PC-3 (cell line): ENCODE data around the gene KIF5A. TPM values are rescaled to one million over a fixed set of nuclear protein-coding genes. Genes with fewer than 3 reads are reported as not detected.

Experiments
- ATAC-seq: fragments of 200-7000 bp; cut with Tn5 transposase; 2 replicates; pipeline ENCODE4 v1.9.1; 2020; ENCODE audit warnings: mild to moderate bottlenecking, moderate library complexity
- BruUV-seq: library from RNA; stranded (reverse); fragments of 400-500 nt; replicated peaks from 2 replicates; lab custom pipeline; 2021; lab: Mats Ljungman, UMichigan
- CTCF ChIA-PET: fragments of 300-600 bp; sonication (Branson Sonifier 250); formaldehyde crosslinking; loops from one replicate; lab custom pipeline; 2022; ENCODE audit warnings: antibody characterized with exemption; lab: Charles Lee
- POLR2A ChIA-PET: fragments of 300-600 bp; sonication (Branson Sonifier 250); formaldehyde crosslinking; loops from one replicate; lab custom pipeline; 2022; ENCODE audit warnings: antibody characterized with exemption; ENCODE audit not compliant: unreplicated experiment; lab: Charles Lee
- DNase-seq: peaks from one replicate; pipeline ENCODE4 v3.0.0-alpha.2; 2015
- H2AFZ ChIP-seq: fragments of 300-600 bp; sonication (generic); 2 replicates; pipeline ENCODE4 v1.6.0; 2016; ENCODE audit warnings: antibody characterized with exemption, low read length
- H3F3A ChIP-seq: fragments of 300-600 bp; sonication (generic); one replicate; pipeline ENCODE4 v1.6.0; 2017; ENCODE audit warnings: antibody characterized with exemption, low read length, control low read depth, mild to moderate bottlenecking; ENCODE audit not compliant: unreplicated experiment
- H3K27ac ChIP-seq: fragments of 300-600 bp; sonication (generic); 2 replicates; pipeline ENCODE4 v1.5.1; 2016; ENCODE audit warnings: mild to moderate bottlenecking, low read length
- H3K27me3 ChIP-seq: fragments of 300-600 bp; sonication (generic); 2 replicates; pipeline ENCODE4 v1.6.1; 2016; ENCODE audit warnings: low read length, mixed read lengths
- H3K36me3 ChIP-seq: fragments of 300-600 bp; sonication (generic); 2 replicates; pipeline ENCODE4 v1.6.1; 2016; ENCODE audit warnings: low read depth, mixed run types, low read length, mixed read lengths
- H3K4me1 ChIP-seq: fragments of 300-600 bp; sonication (generic); 2 replicates; pipeline ENCODE4 v1.5.1; 2016; ENCODE audit warnings: low read length; ENCODE audit not compliant: insufficient read depth
- H3K4me2 ChIP-seq: fragments of 300-600 bp; sonication (generic); 2 replicates; pipeline ENCODE4 v1.6.0; 2016; ENCODE audit warnings: low read length
- H3K4me3 ChIP-seq: fragments of 300-600 bp; sonication (generic); 2 replicates; pipeline ENCODE4 v1.5.1; 2016; ENCODE audit warnings: mild to moderate bottlenecking, low read length, mixed read lengths
- H3K79me2 ChIP-seq: fragments of 300-600 bp; sonication (generic); 2 replicates; pipeline ENCODE4 v1.6.1; 2017; ENCODE audit warnings: low read length, mixed read lengths
- H3K9ac ChIP-seq: fragments of 300-600 bp; sonication (generic); 2 replicates; pipeline ENCODE4 v1.6.0; 2016; ENCODE audit warnings: mild to moderate bottlenecking, low read length
- H3K9me2 ChIP-seq: fragments of 300-600 bp; sonication (generic); replicated peaks from 2 replicates; pipeline ENCODE4 v1.6.1; 2016; ENCODE audit warnings: mixed run types, low read length, mixed read lengths
- H3K9me3 ChIP-seq: fragments of 300-600 bp; sonication (generic); 2 replicates; pipeline ENCODE4 v1.6.1; 2016; ENCODE audit warnings: low read length, mixed read lengths
- H4K20me1 ChIP-seq: fragments of 300-600 bp; sonication (generic); 2 replicates; pipeline ENCODE4 v1.6.1; 2016; ENCODE audit warnings: low read length, mixed read lengths
- EZH2 ChIP-seq: fragments of 300-600 bp; sonication (generic); IDR thresholded peaks from one replicate; pipeline ENCODE4 v1.6.1; 2017; ENCODE audit warnings: antibody characterized with exemption, mild to moderate bottlenecking, low read length; ENCODE audit not compliant: unreplicated experiment
- EZH2phosphoT487 ChIP-seq: fragments of 300-600 bp; sonication (generic); IDR thresholded peaks from 2 replicates; pipeline ENCODE4 v1.6.1; 2018; ENCODE audit warnings: mild to moderate bottlenecking, antibody characterized with exemption, low read length, borderline replicate concordance
- intact Hi-C: fragments of 100-400 bp; cut with micrococcal nuclease; formaldehyde crosslinking; loops from 2 replicates; pipeline ENCODE4 v1.9.0; 2023
- total RNA-seq: library from RNA; depleted of rRNA; stranded (reverse); fragments of >200 nt; gene quantifications from 2 replicates; pipeline ENCODE4 v1.2.3, GENCODE V29; 2014
- TF ChIP-seq, protein P1 (sequence below): fragments of 300-600 bp; sonication (generic); conservative IDR thresholded peaks from 2 replicates; pipeline ENCODE4 v1.5.1; 2017; ENCODE audit warnings: antibody characterized with exemption, low read depth, mild to moderate bottlenecking, low read length

The KIF5A gene
- total RNA-seq, 1 experiment from 2014 or later = not detected

DNA sequence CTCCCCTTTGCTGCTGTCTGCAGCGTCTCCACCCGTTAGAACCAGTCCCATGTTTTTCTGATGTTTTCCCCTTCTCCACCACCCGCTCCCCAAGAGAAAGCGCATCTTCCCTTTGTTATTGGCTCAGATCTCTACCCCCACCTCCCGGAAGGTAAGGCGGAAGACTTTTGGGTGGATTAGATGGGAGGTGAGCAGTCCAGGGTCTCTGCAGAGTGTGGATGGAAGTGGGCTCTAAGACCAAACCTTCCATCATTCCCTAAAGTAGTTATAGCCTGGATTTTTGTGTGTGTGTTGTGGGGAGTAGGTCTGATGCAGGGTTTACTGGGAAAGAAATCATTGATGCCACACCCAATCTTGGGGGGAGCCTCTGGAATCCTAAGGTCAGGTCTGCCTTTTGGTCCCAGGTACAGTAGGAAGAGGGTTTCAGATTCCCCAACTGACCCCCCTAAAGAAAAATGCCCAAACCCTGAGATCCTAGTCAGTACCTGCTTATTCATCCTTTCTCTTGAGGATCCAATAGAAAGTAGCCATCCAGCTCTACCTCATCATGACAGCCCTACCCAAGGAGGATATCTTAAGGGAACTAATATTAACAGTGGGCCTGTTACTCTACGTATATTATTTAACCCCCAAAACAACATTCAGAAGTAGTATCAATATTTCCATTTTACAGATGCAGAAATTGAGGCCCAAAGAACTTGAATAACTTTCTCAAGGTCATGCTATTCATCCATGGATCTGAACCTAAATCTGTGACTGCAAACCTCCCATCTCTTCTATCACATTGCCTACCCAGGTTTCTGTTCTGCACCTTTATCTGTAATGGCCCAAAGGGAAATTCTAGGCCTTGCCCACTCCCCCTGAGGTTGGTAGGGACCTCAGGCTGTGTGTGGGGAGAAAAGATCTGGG is 1.1 kb downstream of the KIF5A start:
- H3K27ac ChIP-seq = no peak overlapping the region
- no peaks in the 10 kb centered on the region for H3F3A ChIP-seq

DNA sequence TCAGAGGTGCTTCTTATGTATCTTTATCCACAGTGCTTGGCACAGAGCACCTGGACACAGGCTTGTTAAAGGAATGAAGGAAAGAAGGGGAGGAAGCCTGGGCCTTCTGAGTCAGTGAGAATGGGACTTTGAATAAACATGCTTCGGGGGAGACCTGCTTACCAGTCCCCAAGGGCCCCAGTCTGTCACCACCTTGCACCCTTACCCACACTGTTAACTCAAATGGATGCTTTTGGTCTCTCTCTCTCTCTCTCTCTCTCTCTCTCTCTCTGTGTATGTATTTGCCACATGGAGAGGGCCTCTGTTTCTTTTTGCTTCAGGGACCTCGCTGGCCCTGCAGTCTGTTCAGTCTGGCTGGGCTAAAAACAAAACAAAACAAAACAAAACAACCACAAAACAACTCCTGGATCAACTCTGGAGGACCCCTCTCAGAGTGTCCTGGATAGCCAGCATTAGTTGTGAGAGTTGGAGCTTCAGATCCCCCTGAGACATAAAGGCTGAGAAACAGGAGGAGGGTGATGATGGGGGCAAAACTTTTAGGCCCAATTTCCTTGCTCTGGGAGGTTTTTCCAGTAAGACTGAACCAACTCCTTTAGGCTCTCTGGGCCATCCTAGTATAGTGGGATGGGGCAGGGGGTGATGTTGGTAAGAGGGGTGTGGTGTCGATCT is 1.9 kb downstream of the KIF5A start:
- CTCF ChIA-PET = no interaction called here
- no peak overlapping the region for H2AFZ ChIP-seq
- ATAC-seq = no peak
- peaks cover 2% of the 10 kb centered on the region for H3K79me2 ChIP-seq
- DNase-seq = no peak
- no peak overlapping the region for H3K4me3 ChIP-seq
- no peaks in the 10 kb centered on the region for H3F3A ChIP-seq
- no peak overlapping the region for H3K9ac ChIP-seq
- no peaks in the 10 kb centered on the region for H3K9me3 ChIP-seq
- no peak for TF ChIP-seq EZH2
- no peaks in the 10 kb centered on the region for H3K9me2 ChIP-seq
- no peaks in the 10 kb centered on the region for H4K20me1 ChIP-seq
- H3K27me3 ChIP-seq = no peaks in the 10 kb centered on the region
- BruUV-seq = no TSS peak
- POLR2A ChIA-PET = no interaction called here
- H3K4me1 ChIP-seq = peaks cover 3% of the 10 kb centered on the region; the same call in 1 of the 2 replicates
- no peaks in the 10 kb centered on the region for H3K36me3 ChIP-seq
- intact Hi-C loops = no loop called here
- H3K4me2 ChIP-seq = no peak overlapping the region
- no peak overlapping the region for H3K27ac ChIP-seq

More for the DNA sequence above, 1.1 kb downstream of the KIF5A start:
- Histone ChIP-seq H2AFZ (no peak overlapping the region), H3K79me2 (peaks cover 10% of the 10 kb centered on the region), H3K36me3 (no peaks in the 10 kb centered on the region), H3K4me1 (peaks cover 8% of the 10 kb centered on the region), H3K9me3 (no peaks in the 10 kb centered on the region), H3K27me3 (no peaks in the 10 kb centered on the region), H3K9ac (no peak overlapping the region), H3K9me2 (no peaks in the 10 kb centered on the region), H3K4me2 (no peak overlapping the region), H4K20me1 (no peaks in the 10 kb centered on the region), H3K4me3 (no peak overlapping the region)
- TF ChIP-seq EZH2 (no peak), EZH2phosphoT487 (no peak)
- TF ChIP-seq, protein P1, sequence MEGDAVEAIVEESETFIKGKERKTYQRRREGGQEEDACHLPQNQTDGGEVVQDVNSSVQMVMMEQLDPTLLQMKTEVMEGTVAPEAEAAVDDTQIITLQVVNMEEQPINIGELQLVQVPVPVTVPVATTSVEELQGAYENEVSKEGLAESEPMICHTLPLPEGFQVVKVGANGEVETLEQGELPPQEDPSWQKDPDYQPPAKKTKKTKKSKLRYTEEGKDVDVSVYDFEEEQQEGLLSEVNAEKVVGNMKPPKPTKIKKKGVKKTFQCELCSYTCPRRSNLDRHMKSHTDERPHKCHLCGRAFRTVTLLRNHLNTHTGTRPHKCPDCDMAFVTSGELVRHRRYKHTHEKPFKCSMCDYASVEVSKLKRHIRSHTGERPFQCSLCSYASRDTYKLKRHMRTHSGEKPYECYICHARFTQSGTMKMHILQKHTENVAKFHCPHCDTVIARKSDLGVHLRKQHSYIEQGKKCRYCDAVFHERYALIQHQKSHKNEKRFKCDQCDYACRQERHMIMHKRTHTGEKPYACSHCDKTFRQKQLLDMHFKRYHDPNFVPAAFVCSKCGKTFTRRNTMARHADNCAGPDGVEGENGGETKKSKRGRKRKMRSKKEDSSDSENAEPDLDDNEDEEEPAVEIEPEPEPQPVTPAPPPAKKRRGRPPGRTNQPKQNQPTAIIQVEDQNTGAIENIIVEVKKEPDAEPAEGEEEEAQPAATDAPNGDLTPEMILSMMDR = no peak
- no peak for ATAC-seq
- ChIA-PET POLR2A (no interaction called here), CTCF (no interaction called here)
- BruUV-seq = no TSS peak
- intact Hi-C loops = no loop called here
- DNase-seq = no peak

GRCh38 chr12:57552306-57552651 is 2.4 kb downstream of the KIF5A start:
- BruUV-seq = no TSS peak
- intact Hi-C loops = no loop called here
- Histone ChIP-seq H2AFZ (no peak overlapping the region), H3K36me3 (no peaks in the 10 kb centered on the region), H4K20me1 (no peaks in the 10 kb centered on the region), H3K27me3 (no peaks in the 10 kb centered on the region), H3F3A (no peaks in the 10 kb centered on the region), H3K4me2 (no peak overlapping the region), H3K9me2 (no peaks in the 10 kb centered on the region), H3K4me3 (no peak overlapping the region), H3K9ac (no peak overlapping the region), H3K79me2 (no peaks in the 10 kb centered on the region), H3K9me3 (no peaks in the 10 kb centered on the region), H3K27ac (no peak overlapping the region), H3K4me1 (peaks cover 3% of the 10 kb centered on the region; the same call in 1 of the 2 replicates)
- ATAC-seq = no peak
- TF ChIP-seq, protein P1 = no peak
- TF ChIP-seq EZH2 = no peak
- no peak for TF ChIP-seq EZH2phosphoT487
- DNase-seq = no peak
- ChIA-PET POLR2A (no interaction called here), CTCF (no interaction called here)
